Stimulated activated CD8-positive, alpha-beta memory T cell treated with anti-CD3 and anti-CD28 coated beads, Interleukin-12 subunit alpha, Interleukin-12 subunit beta, amount 100 ng/mL, for 24 hours (primary cell): ENCODE measurements around the gene CD74.

Experiments used
- DNase-seq: peaks from one replicate; pipeline ENCODE4 v3.0.0-alpha.2; 2020; ENCODE audit errors: extremely low read depth

The CD74 gene

DNA sequence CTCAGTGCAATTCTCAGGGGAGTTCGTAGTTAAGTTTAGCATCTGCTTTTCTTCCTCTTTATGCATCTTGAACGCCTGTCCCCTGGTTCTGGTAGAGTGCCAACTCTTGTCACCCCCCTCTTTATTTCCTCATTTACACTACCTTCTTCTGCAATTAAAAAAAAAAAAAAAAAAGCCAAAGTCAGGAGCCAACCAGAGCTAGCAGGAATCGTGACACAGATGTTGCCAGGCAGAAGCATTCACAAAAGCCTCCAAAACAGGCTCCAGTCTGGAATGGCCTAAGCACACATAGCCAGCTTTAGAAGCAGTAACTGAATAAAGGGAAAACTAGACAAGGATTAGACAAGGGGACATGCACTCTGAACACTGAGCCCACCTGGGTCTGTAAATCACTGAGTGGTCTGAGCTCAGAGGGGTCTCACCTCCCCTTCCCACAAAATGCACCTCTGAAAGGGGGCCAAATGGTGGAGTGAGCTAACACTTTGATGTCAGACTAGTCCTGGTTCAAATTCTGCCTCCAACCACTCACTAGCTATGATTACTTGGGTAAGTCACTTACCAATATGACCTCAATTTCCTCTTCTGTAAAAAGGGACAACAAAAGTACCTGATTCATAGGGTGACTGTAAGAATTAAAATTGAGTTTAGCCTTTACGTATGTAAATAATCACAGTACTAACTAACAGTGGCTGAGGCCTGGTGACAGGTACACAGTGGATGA lies 2.0 kb downstream of the CD74 start:
- no peak for DNase-seq

DNA sequence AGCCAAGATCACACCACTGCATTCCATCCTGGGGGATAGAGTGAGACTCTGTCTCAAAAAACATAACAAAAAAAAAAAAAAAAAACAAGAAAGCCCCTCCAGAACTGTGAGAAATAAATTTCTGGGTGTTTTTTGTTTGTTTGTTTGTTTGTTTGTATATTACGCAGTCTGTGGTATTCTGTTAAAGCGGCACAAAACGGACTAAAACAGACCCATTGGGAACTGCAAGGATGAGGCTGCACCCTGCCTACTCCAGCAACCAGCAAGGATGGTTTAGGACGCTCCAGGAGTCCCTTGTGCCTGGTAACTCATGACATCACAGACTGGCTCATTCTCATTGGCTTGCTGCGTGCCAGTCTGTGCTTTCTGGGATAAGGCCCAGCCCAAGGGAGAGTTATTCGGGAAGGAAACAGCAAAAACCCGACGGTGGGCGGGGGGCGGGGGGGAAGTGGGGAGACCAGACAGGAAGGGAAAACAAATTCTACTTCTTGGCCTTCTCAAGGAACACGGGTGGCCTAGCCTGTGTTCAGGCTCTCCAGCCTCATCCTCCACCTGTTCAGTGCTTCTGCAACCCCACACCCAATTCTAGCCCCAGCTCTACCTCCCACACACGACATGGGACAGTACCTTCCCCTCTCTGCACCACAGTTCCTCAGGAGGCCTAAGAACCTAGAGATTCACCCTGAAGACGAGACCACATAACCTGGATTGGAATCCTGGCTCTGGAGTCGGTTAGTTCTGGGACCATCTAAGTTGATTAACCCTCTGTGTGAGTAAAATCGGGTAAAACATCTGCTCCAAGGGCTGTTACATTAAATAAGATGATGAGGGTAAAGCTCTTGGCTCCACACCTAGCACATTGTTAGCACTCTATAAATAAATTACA lies 2.8 kb downstream of the CD74 start:
- no peak for DNase-seq

DNA sequence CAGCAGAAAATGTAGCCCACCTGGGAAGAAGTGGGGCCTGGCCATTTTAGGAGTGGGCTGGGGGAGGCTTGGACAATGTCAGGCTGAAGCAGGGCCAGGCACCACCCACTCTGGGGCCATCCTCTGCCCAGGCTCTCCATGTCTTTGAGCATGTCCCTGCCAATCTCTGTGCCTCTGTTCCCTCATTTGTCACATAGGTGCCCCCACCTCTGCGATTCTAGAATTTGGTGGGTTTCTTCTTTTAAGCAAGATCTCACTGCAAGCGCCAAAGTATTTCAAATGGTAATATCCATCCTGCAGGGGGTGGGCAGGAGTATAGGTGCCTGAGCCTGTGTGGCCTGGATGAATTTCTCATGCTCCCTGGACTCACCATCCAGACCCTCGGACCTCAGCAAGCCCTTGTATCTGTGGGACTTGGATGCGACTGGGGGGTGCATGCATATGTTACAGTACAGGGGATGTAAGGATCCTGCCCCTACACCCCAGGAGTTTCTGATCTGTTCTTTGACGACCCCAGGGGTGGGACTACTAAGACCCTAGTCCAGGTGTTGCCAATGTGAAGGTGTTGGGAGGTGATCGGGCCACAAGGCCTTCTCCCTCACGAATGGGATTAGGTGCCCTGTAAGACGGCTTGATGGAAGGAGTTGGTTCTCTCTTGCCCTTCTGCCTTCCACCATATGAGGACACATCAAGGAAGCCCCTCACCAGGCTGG lies 4.3 kb downstream of the CD74 start:
- DNase-seq: no peak

DNA sequence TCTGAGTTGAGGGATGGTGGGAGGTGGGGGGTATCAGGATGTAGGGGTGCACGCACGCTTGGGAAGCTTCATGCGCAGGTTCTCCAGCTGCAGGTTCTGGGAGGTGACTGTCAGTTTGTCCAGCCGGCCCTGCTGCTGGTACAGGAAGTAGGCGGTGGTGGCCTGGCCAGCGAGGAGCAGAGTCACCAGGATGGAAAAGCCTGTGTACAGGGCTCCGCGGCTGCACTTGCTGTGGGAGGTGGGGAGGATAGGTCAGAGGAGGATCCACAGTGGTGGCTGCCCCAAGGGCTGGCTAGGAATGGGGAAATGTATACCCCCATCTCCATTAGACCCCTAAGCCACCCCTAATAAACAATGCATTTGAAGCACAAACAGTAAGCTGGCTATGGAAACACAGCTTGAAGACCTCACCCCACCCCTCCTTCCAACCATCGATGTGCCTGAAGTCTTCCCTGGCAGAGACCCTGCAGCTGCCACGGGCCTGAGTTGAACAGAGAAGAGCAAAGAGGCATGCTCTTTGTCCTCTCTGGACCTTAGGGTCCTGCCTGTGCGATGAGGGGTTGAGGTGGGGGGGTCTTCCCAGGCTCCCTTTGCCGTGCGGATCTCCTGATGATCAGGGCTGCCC lies 5.5 kb downstream of the CD74 start:
- no peak for DNase-seq

DNA sequence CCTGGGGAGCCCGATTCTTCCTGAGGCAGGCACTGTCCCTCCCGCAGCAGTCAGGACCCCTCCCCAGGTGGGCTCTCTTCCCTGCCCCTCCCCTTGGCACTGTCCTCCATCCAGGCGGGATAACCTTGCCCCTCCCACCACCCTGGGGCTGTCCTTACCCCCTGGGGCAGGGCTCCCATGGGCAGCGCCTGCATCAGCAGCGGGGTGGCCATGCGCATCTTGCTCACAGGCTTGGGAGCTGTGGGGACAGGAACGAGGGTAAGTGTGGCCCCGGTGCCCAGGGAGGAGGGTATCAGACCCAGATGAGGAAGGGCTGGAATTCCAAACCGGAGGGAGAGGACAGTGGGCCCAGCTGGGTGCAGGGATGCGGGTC lies 6.0 kb downstream of the CD74 start:
- DNase-seq: no peak

DNA sequence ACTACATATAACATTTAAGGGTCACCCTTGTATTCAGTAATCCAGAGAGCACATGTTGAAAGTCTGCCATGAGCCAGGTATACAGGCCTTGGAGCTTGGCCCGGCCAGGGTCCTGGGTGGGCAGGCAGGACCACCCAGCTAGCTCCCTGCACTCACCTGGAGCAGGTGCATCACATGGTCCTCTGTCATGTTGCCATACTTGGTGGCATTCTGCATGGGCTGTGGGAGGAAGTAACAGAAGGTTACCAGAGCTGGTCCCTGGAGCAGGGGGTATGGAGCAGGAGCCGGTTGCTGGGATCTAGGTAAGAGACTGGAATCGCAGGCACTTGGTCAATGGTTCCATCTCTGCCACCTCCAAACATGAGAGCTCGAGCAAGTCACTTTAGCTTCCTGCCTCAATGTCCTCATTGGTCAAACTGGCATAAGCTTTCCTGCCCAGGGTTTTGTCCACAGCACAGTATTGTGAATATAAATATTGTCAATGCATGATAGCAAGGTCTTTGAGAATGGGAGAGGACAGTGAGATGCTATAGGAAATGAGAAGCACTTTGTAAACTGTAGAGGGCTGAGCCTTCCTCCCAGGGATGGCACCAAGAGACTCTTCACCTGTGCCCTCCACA lies 6.5 kb downstream of the CD74 start:
- no peak for DNase-seq

DNA sequence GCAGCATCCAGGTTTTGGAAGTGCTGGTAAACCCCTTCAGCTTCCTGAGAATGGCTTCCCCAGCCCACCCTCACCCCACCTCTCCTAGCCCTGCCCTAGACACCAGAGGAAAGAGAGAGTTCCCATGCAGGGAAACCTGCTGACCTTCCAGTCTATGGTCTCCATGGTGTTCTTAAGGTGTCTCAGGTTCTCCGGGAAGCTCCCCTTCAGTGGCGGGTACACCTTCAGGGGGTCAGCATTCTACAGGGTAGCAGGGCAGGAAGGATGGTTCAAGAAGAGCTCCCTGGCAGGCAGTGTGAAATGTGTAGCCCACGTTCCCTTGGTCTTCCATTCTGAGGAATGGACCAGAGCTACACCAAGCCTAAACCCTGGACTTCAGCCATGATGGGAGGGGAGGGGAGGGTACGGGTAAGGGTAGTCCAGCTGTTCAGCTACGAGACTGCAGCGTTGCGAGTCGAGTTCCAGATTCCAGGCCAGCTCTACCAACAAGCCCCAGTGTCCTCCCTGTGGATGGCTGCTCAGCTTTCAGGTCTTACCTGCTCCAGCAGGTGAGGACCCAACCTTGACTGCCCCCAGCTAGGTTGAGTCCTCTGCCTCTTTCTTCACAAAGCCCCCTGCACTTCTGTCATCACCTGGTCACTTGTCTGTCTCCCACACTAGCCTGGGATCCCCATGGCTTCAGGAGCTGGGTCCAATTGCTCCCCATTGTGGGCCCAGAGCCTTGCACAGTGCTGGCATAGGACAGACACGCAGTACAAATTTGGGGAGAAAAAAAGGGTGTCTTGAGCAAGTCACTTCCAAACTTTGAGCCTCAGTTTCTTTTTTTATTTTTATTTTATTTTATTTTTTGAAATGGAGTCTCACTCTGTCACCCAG lies 7.5 kb downstream of the CD74 start:
- DNase-seq: no peak

DNA sequence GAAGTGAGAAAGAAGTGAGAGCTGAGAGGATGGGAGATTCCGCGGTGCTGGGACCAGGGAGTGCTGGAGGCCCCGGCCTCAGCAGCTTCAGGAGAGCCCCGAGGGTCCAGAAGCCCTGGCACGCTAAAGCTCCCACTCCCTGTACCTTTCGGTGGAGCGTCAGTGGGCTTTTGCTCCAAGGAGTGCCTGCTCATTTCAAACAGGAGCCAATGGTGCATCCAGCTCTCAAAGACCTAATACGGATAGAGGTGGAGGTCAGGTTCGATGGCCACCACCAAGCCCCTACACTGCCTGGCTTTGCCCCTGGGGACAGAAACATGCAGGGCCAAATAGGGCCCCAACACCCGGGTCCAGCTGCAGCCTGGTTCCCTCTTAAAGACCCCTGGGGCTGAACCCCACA lies 8.2 kb downstream of the CD74 start:
- no peak for DNase-seq

DNA sequence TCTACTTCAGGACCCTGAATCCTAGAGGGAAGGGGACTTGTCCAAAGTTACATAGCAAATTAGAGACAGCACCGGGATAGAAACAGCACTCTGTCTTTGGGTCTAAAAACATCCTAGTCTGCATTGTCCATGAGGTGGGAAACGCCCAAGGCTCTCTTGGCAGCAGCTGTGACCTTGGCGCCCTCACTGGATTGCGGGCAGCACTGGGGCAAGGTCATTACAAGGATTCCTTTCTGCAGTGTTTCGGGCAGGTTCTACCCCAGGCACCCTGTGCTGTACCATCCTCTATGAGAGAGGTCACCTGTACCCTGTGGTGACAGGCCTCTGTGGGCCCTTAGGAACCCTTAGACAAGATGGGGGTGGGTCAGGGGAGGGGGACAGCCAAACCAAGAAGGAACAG lies 8.6 kb downstream of the CD74 start:
- DNase-seq: no peak

DNA sequence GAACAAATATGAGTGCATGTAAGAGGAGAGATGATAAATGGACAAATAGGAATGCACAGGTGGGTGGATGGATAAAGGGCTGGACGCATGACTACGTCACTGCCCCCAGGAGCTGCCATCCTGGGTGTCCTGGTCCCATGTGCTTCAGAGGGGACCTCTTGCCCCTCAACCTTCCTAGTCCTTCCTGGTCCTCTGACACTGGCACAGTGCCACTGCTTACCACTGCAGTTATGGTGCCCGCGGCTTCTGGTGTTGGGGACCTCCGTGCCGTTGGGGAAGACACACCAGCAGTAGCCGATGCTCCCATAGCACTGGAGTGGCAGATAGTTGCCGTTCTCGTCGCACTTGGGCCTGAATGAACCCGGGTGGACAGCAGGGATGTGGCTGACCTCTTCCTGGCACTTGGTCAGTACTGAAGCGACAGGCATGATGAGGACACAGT lies 9.8 kb downstream of the CD74 start:
- no peak for DNase-seq

DNA sequence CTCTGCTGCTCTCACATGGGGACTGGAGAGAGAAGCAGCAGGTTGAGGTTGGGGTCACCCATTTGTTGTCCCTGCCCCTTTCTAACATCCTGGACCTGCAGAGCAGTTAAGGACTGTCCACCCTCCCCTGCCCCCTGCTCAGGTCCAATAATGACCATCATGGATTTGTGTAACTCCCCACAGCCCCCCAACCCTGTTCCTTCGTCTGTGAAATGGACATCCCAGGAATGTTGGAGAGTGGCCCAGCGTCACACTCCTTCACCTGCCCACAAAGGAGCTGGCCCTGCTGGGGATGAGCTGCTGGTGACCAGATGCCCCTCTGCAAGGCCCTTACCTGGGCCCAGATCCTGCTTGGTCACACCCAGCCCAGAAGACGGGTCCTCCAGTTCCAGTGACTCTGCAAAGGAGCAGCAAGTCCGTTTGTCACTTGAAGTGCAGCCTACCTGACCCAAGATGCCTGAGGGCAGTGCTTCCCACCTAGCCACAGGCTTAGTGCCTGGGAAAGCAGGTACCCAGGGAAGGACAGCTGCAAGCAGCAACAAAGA lies 10.4 kb downstream of the CD74 start:
- no peak for DNase-seq

DNA sequence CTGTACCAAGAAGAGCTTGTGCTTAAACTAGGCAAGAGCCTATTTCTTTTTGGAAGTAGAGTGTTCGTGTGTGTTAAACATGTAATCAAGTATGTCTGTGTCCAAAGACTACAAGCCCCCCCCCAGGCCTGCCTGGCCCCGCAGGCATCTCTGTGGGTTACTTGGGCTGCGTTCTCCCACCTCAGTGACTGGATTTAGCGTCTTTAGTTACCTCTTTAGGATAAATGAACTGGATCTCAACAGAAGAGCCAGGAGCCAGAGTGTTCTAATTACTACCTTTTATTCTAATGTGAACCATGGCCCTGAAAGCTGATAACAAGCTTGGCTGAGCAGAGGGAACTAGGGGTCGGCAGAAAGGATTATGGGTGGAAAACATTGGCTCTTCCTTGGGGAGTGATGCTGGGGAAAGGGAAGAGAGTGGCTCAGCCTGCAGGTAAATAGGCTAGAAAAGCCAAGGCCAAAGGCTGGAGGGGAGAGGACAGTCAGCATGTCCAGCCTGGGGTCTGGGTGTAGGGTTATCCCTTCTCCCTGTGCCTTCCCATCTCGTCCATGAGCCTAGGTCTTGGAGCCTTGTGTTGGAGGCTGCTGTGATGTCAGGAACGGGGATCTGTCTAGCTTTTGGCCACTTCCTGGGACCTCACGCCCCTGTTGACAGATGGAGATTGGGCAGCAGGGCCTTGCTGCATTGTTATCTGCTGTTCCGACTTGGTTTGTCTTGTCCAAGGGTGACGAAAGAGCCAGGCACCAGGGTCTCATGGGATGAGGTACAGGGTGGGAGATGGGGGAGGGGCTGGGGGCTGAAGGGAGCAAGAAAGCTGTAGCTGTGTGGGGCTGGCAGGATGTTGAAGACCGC lies 11.1 kb downstream of the CD74 start:
- DNase-seq: no peak

DNA sequence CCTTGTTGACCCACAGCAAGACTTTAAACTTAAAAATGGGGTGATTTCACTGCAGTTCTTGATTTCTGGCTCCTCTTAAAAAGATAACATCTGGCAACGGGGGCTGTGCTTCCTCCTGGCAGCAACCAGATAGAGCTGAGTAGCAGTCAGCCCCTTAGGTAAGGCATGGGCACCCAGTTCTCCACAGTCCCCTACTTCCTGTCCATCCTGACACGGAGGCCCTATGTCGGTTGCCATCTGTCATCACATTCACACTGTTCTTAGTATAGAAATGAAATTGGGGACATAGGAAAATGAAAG lies 11.7 kb downstream of the CD74 start:
- DNase-seq: no peak

DNA sequence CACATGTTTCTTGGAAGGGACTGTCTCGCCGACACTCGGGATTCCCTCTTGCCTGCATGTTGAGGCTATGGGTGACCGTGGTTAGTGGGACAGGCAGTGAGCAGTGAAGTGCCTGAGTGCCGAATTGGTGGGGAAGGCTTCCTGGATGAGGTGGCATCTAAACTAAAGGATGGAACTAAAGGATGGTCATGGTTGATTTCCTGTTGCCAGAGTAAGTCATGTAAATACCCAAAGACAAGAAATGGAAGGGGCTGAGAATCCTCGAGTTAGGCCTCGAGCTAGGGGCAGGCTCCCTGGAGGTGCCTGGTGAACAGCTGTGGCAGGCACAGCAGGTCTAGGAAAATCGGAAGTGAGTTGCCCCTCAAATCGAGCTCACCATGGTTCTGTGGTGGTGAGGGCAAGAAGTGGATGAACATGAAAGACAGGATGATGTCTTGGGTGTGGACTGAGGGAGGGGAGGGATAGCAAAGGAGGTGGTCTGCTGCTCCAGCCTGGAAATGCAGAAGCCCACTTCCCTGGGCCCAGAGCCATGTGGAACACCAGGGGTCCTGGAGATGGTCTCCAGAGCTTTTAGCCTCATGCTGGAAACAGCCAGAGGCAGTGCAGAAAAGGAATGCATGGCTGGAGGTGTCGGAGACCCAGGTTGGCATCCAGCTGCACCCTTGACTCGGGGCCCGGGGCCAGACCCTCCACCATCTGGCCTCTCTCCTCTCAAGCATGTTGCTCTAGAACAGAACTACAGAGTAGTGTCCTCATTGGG lies 12.2 kb downstream of the CD74 start:
- no peak for DNase-seq

DNA sequence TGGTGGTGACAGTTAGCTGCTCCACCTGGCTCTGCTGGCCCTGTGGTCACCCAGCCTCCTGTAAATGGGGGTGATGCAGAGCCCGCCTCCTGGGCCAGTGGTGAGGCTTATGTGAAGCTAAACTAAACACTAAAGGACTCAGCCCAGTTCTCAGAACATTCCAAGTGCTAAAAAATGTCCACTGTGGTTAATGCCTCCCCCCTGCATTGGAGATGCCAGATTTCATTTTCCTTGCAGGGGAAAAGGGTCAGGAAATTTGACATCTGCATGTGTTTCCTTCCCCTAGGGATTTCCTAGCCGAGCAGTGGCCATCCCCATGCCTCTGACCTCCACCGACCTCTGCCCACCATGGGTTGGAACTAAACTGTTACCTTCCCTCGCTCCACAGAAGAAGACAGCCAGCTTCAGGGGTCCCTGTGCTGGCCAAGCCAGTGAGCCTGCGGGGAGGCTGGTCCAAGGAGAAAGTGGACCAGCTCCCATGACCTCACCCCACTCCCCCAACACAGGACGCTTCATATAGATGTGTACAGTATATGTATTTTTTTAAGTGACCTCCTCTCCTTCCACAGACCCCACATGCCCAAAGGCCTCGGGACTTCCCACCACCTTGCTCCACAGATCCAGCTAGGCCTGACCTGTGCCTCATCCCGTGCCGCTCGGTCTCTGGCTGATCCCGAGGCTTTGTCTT lies 13.0 kb downstream of the CD74 start:
- DNase-seq: no peak

DNA sequence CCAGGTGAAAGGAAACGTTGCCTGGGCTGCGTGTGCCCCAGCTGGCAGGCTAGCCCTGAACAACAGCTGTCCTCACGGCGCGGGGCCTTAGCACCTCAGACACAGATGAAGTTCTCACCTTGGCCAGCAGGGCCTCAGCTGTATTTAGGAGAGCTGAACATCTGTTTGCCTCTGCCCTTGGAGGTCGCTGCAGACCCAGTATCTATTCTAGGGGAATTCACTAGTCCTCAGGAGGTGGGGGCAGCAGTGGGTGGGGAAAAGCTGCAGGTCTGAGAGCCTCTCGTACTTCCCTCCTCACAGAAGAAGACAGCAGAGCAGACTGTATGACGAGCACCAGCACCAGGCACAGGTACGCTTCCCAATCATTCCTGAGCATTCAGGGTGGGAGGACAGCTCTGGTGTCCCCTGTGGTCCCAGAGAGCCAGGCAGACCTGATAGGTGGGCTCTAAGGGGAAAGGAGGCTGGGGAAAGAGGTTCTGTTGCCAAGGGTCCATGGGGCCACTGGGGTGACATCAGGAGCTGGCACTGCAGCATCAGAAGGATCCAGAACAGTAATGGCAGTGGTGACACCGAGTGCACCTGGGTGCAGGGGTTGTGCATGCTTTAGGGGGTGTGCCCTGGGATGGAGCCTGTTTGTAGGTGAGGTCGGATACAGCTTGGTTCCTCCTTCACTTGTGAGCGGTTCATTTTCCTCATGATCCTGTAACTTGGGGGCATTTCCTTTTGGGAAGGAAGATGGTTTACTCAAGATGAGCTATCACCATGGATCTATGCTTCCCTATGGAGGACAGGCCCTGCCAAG lies 13.8 kb downstream of the CD74 start:
- no peak for DNase-seq
